Endothelial cell of umbilical vein (primary cell): ENCODE results near the gene KXD1. TPM values are rescaled to one million over a fixed set of nuclear protein-coding genes. Genes with fewer than 3 reads are reported as not detected.

Experiments used
- BruUV-seq: library from RNA; stranded (reverse); fragments of 400-500 nt; replicated peaks from 2 replicates; lab custom pipeline; 2021; lab: Mats Ljungman, UMichigan
- CTCF ChIA-PET: fragments of 300-600, 350-600 bp; sonication (Branson Sonifier 250); formaldehyde crosslinking; loops from one replicate; lab custom pipeline; 2021; ENCODE audit warnings: antibody characterized with exemption, inconsistent platforms; lab: Charles Lee
- POLR2A ChIA-PET: fragments of 300-600, 350-600 bp; sonication (Branson Sonifier 250); formaldehyde crosslinking; loops from one replicate; lab custom pipeline; 2021; ENCODE audit warnings: antibody characterized with exemption, inconsistent platforms; lab: Charles Lee
- DNase-seq: peaks from one replicate; pipeline ENCODE4 v3.0.0-alpha.2; 2011; ENCODE audit warnings: low read depth, low spot score
- FAIRE-seq: peaks from 2 replicates; lab custom pipeline; 2011; peaks lifted over from hg19 to GRCh38; lab: Jason Lieb, UNC
- H2AFZ ChIP-seq: 2 replicates; pipeline ENCODE4 v1.6.0; 2012; ENCODE audit warnings: low read depth, low read length, control low read depth, inconsistent platforms
- H3K27ac ChIP-seq: 2 replicates; pipeline ENCODE4 v1.5.1; 2011; ENCODE audit warnings: low read depth, mild to moderate bottlenecking, control low read depth, low read length, moderate library complexity; ENCODE audit not compliant: insufficient read depth
- H3K27me3 ChIP-seq, 2 experiments: 2 replicates each; pipeline versions ENCODE4 v1.6.0 to v1.6.1; 2011; ENCODE audit warnings: low read length in 2 of 2, mixed read lengths in 1 of 2; ENCODE audit not compliant: control insufficient read depth in 2 of 2, insufficient read depth in 2 of 2
- H3K36me3 ChIP-seq, 2 experiments: 2 replicates in 1 of 2; 3 replicates in 1 of 2; pipeline ENCODE4 v1.5.1; 2011; ENCODE audit warnings: low read length in 2 of 2, mild to moderate bottlenecking in 1 of 2, moderate library complexity in 1 of 2; ENCODE audit not compliant: control insufficient read depth in 2 of 2, insufficient read depth in 2 of 2; ENCODE audit errors: extremely low read depth in 1 of 2
- H3K4me1 ChIP-seq: 3 replicates; pipeline ENCODE4 v1.5.1; 2011; ENCODE audit warnings: mild to moderate bottlenecking, low read length; ENCODE audit not compliant: control insufficient read depth, insufficient read depth; ENCODE audit errors: extremely low read depth
- H3K4me2 ChIP-seq: 2 replicates; pipeline ENCODE4 v1.6.1; 2011; ENCODE audit warnings: low read length, control low read depth, mixed read lengths; ENCODE audit not compliant: insufficient read depth
- H3K4me3 ChIP-seq, 3 experiments: fragments of 200-600 bp in 1 of 3; sonication (generic), shearing (Covaris generic) in 1 of 3; replicated peaks in 1 of 3; 2 replicates each; pipeline ENCODE4 v1.5.1; 2011 to 2016; ENCODE audit warnings: control low read depth in 3 of 3, low read length in 3 of 3, mild to moderate bottlenecking in 2 of 3, inconsistent platforms in 1 of 3, low read depth in 1 of 3, moderate library complexity in 1 of 3; ENCODE audit not compliant: insufficient read depth in 1 of 3
- H3K79me2 ChIP-seq: 2 replicates; pipeline ENCODE4 v1.6.0; 2012; ENCODE audit warnings: low read length, inconsistent platforms; ENCODE audit not compliant: control insufficient read depth, insufficient read depth
- H3K9ac ChIP-seq: replicated peaks from 2 replicates; pipeline ENCODE3; 2011; ENCODE audit warnings: low read length, control low read depth; ENCODE audit not compliant: insufficient read depth; ENCODE audit errors: extremely low read depth
- H3K9me1 ChIP-seq: replicated peaks from 3 replicates; pipeline ENCODE4 v1.6.0; 2011; ENCODE audit warnings: mild to moderate bottlenecking, low read length; ENCODE audit not compliant: control insufficient read depth, insufficient read depth; ENCODE audit errors: extremely low read depth
- H3K9me3 ChIP-seq: replicated peaks from 2 replicates; pipeline ENCODE4 v1.5.1; 2012; ENCODE audit warnings: low read length, inconsistent platforms; ENCODE audit not compliant: control insufficient read depth, insufficient read depth
- H4K20me1 ChIP-seq: replicated peaks from 2 replicates; pipeline ENCODE3; 2011; ENCODE audit warnings: mild to moderate bottlenecking, low read length; ENCODE audit not compliant: control insufficient read depth, insufficient read depth; ENCODE audit errors: extremely low read depth
- FOS ChIP-seq: IDR thresholded peaks from 2 replicates; pipeline ENCODE4 v1.6.1; 2011; ENCODE audit warnings: mild to moderate bottlenecking, low read length, moderate library complexity, borderline replicate concordance; ENCODE audit not compliant: insufficient read depth
- JUN ChIP-seq: IDR thresholded peaks from 2 replicates; pipeline ENCODE4 v1.6.1; 2011; ENCODE audit warnings: borderline replicate concordance, low read depth; ENCODE audit not compliant: insufficient read length, insufficient read depth
- POLR2AphosphoS5 ChIP-seq: IDR thresholded peaks from 2 replicates; pipeline ENCODE4 v1.6.1; 2012; ENCODE audit warnings: low read depth, mild to moderate bottlenecking, control low read depth, low read length, moderate library complexity; ENCODE audit not compliant: insufficient read depth
- dilution Hi-C: fragments of 300-500 bp; cut with MboI; formaldehyde crosslinking; loops from one replicate; pipeline ENCODE4 v1.15.0; 2019; ENCODE audit warnings: low sequenced_read_pairs; ENCODE audit not compliant: extremely low pct_ligation_motif_present
- intact Hi-C: fragments of 100-400 bp; cut with micrococcal nuclease; formaldehyde crosslinking; loops from one replicate; pipeline ENCODE4 v1.10.0; 2022
- polyA plus RNA-seq, 4 experiments: library from polyadenylated mRNA; depleted of rRNA in 3 of 4; stranded (reverse) in 3 of 4; unstranded in 1 of 4; fragments of >200 nt; gene quantifications; 2 replicates each; pipeline versions ENCODE4 v1.2.1 to v1.2.3, GENCODE V29; 2011 to 2012; ENCODE audit warnings: missing spikeins in 1 of 4
- total RNA-seq: library from RNA; stranded (reverse); gene quantifications from 2 replicates; pipeline ENCODE4 v1.2.3, GENCODE V29; 2021
- TF ChIP-seq, protein P1 (sequence below), 2 donors: IDR thresholded peaks; 1 replicate in 1 of 2; 2 replicates in 1 of 2; pipeline ENCODE4 v1.5.1; 2011; ENCODE audit warnings: low read length in 2 of 2, mild to moderate bottlenecking in 2 of 2, moderate library complexity in 2 of 2, control low read depth in 1 of 2, inconsistent platforms in 1 of 2, low read depth in 1 of 2; ENCODE audit not compliant: insufficient read depth in 1 of 2; ENCODE audit errors: extremely low read depth in 1 of 2
- TF ChIP-seq, protein P2 (sequence below): IDR thresholded peaks from 2 replicates; pipeline ENCODE4 v1.6.1; 2011; ENCODE audit not compliant: insufficient read depth, insufficient read length

Gene KXD1
- total and polyA plus RNA-seq, 2 donors (not counting 3 experiments of a cell fraction or from before 2014, with no cell fraction given), result 134 to 186 TPM

DNA sequence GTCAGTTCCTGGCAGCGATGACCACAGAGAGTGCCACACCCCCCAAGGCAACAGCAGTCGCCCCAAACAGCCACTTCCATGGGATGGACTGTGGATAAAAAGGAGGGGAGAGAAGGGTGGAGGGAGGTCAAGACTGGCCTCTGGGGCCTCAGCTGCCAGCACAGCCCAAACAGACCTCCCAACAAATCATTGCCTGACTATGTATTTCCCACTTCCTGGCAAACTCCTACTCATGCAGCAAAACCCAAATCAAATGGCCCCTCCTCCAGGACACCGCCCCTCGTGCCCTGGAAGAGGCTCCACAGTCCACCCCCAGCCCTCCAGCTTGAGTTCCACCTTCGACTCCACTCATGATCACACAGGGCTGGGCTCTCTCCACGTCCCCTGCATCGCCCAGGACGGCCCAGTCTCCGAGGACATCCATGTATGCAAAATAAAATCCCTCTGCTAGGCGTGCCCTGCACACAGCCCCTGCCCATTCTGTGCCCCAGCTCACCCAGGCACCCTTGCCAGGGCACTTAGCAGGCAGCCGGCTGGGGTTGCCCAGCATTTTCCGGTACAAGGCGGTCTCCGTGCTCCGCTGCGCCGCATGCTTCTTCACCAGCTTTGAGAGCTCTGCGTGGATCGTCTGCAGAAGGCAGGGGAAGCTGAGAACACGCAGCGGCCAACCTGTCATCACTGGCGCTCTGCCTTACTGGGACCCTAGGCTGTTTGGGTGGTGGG lies 25.3 kb upstream of the KXD1 start:
- Histone ChIP-seq H3K27ac (no peak overlapping the region), H3K4me2 (no peak overlapping the region), H4K20me1 (no peaks in the 10 kb centered on the region), H2AFZ (no peak overlapping the region), H3K27me3 (no peaks in the 10 kb centered on the region), H3K79me2 (no peaks in the 10 kb centered on the region), H3K4me1 (no peaks in the 10 kb centered on the region), H3K9me3 (no peaks in the 10 kb centered on the region), H3K36me3 (peaks cover 5 to 27% of the 10 kb centered on the region in 2 experiments), H3K9ac (no peak overlapping the region), H3K4me3 (no peak overlapping the region), H3K9me1 (no peaks in the 10 kb centered on the region)
- no peak for FAIRE-seq
- POLR2A ChIA-PET, result no interaction called here
- no peak for DNase-seq
- CTCF ChIA-PET, result interaction anchor here (1.2 kb wide), 1 partner anchor 15 kb away, joined by 3 read pairs; no protein-coding TSS in a partner anchor
- no TSS peak for BruUV-seq
- dilution Hi-C loops (no loop called here), intact Hi-C loops (no loop called here)
- TF ChIP-seq POLR2AphosphoS5, result no peak
- TF ChIP-seq JUN, result no peak
- TF ChIP-seq, protein P1, sequence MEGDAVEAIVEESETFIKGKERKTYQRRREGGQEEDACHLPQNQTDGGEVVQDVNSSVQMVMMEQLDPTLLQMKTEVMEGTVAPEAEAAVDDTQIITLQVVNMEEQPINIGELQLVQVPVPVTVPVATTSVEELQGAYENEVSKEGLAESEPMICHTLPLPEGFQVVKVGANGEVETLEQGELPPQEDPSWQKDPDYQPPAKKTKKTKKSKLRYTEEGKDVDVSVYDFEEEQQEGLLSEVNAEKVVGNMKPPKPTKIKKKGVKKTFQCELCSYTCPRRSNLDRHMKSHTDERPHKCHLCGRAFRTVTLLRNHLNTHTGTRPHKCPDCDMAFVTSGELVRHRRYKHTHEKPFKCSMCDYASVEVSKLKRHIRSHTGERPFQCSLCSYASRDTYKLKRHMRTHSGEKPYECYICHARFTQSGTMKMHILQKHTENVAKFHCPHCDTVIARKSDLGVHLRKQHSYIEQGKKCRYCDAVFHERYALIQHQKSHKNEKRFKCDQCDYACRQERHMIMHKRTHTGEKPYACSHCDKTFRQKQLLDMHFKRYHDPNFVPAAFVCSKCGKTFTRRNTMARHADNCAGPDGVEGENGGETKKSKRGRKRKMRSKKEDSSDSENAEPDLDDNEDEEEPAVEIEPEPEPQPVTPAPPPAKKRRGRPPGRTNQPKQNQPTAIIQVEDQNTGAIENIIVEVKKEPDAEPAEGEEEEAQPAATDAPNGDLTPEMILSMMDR (IDR thresholded peaks at IDR 0.05; ENCODE audit: extremely low read depth in 1 of 2, insufficient read depth in 1 of 2, low read depth in 1 of 2, low read length in 2 of 2), result no peak
- TF ChIP-seq, protein P2, sequence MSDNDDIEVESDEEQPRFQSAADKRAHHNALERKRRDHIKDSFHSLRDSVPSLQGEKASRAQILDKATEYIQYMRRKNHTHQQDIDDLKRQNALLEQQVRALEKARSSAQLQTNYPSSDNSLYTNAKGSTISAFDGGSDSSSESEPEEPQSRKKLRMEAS, result no peak
- no peak for TF ChIP-seq FOS
